HCT116 (cell line): Measurements from ENCODE around the gene DAPK1. TPM values are rescaled to one million over a fixed set of nuclear protein-coding genes. Genes with fewer than 3 reads are reported as not detected.

Source experiments
- ATAC-seq: fragments of 200-7000 bp; cut with Tn5 transposase; 2 replicates; pipeline ENCODE4 v1.9.1; 2020; ENCODE audit warnings: mild to moderate bottlenecking, moderate library complexity
- BruUV-seq: library from RNA; stranded (reverse); fragments of 400-500 nt; replicated peaks from 2 replicates; lab custom pipeline; 2021; lab: Mats Ljungman, UMichigan
- CTCF ChIA-PET: fragments of 300-600 bp; sonication (Branson Sonifier 250); formaldehyde crosslinking; loops from one replicate; lab custom pipeline; 2021; ENCODE audit warnings: antibody characterized with exemption; lab: Charles Lee
- POLR2A ChIA-PET: fragments of 300-600, 350-600 bp; sonication (Branson Sonifier 250); formaldehyde crosslinking; loops from one replicate; lab custom pipeline; 2021; ENCODE audit warnings: antibody characterized with exemption; lab: Charles Lee
- RAD21 ChIA-PET, 2 experiments: fragments of 300-600 bp; sonication (Branson Sonifier 250); formaldehyde crosslinking; loops; one replicate each; lab custom pipeline; 2023; ENCODE audit warnings: low total read pairs in 2 of 2; ENCODE audit not compliant: uncharacterized antibody in 2 of 2, unreplicated experiment in 2 of 2, low non-redundant PET in 1 of 2; lab: Charles Lee
- DNase-seq: peaks from one replicate; pipeline ENCODE4 v3.0.0-alpha.2; 2010; ENCODE audit warnings: low read depth, low spot score
- H2AFZ ChIP-seq: fragments of 200-600 bp; shearing (Covaris generic), sonication (generic); 2 replicates; pipeline ENCODE4 v1.6.1; 2017; ENCODE audit warnings: low read depth, mixed run types, mixed read lengths, antibody characterized with exemption, low read length; ENCODE audit not compliant: poor library complexity, severe bottlenecking
- H3K27ac ChIP-seq: 2 replicates; pipeline ENCODE4 v1.5.1; 2012; ENCODE audit warnings: low read depth, low read length
- H3K27me3 ChIP-seq: fragments of 200-600 bp; sonication (generic); 2 replicates; pipeline ENCODE4 v1.6.1; 2016; ENCODE audit warnings: mixed run types, low read length, mixed read lengths; ENCODE audit not compliant: insufficient read depth
- H3K36me3 ChIP-seq, 2 experiments: fragments of 200-500 bp in 1 of 2; fragments of 200-600 bp in 1 of 2; sonication (Bioruptor generic) in 1 of 2; sonication (generic) in 1 of 2; 2 replicates each; pipeline versions ENCODE4 v1.5.1 to v1.6.1; 2014 to 2016; ENCODE audit warnings: low read length in 2 of 2, inconsistent platforms in 1 of 2, mixed read lengths in 1 of 2, mixed run types in 1 of 2; ENCODE audit not compliant: insufficient read depth in 2 of 2, control insufficient read depth in 1 of 2
- H3K4me1 ChIP-seq, 2 experiments: fragments of 200-600 bp in 1 of 2; sonication (generic) in 1 of 2; 2 replicates each; pipeline versions ENCODE4 v1.5.1 to v1.6.1; 2012 to 2017; ENCODE audit warnings: low read length in 2 of 2, inconsistent platforms in 1 of 2, mild to moderate bottlenecking in 1 of 2, mixed read lengths in 1 of 2, mixed run types in 1 of 2, moderate library complexity in 1 of 2; ENCODE audit not compliant: insufficient read depth in 2 of 2, control insufficient read depth in 1 of 2
- H3K4me2 ChIP-seq: fragments of 200-600 bp; sonication (generic); 2 replicates; pipeline ENCODE4 v1.6.1; 2017; ENCODE audit warnings: mixed run types, low read length, mixed read lengths
- H3K4me3 ChIP-seq, 2 experiments: fragments of 200-600 bp in 1 of 2; sonication (generic) in 1 of 2; replicated peaks in 1 of 2; 2 replicates each; pipeline ENCODE4 v1.5.1; 2011 to 2016; ENCODE audit warnings: low read length in 2 of 2, control low read depth in 1 of 2, low read depth in 1 of 2, mild to moderate bottlenecking in 1 of 2, mixed read lengths in 1 of 2, mixed run types in 1 of 2
- H3K79me2 ChIP-seq: fragments of 200-600 bp; sonication (generic); 2 replicates; pipeline ENCODE4 v1.6.1; 2017; ENCODE audit warnings: mild to moderate bottlenecking, mixed run types, low read length, moderate library complexity, mixed read lengths; ENCODE audit not compliant: insufficient read depth
- H3K9ac ChIP-seq: fragments of 200-600 bp; sonication (generic); 2 replicates; pipeline ENCODE4 v1.6.1; 2016; ENCODE audit warnings: low read length, mixed read lengths
- H3K9me2 ChIP-seq: fragments of 200-600 bp; sonication (generic), shearing (Covaris generic); 2 replicates; pipeline ENCODE4 v1.6.1; 2017; ENCODE audit warnings: mixed run types, mild to moderate bottlenecking, moderate library complexity; ENCODE audit not compliant: insufficient read depth
- H3K9me3 ChIP-seq, 2 experiments: fragments of 200-500 bp in 1 of 2; fragments of 200-600 bp in 1 of 2; sonication (Bioruptor generic) in 1 of 2; sonication (generic) in 1 of 2; 2 replicates each; pipeline ENCODE4 v1.6.1; 2014 to 2017; ENCODE audit warnings: low read length in 2 of 2, mixed read lengths in 2 of 2, inconsistent platforms in 1 of 2, low read depth in 1 of 2, mild to moderate bottlenecking in 1 of 2, mixed run types in 1 of 2, moderate library complexity in 1 of 2; ENCODE audit not compliant: control insufficient read depth in 1 of 2, insufficient read depth in 1 of 2
- H4K20me1 ChIP-seq: fragments of 200-600 bp; sonication (generic), shearing (Covaris generic); 2 replicates; pipeline ENCODE4 v1.6.1; 2017; ENCODE audit warnings: mixed run types, mild to moderate bottlenecking, moderate library complexity; ENCODE audit not compliant: insufficient read depth
- CBX3 ChIP-seq: IDR thresholded peaks from 2 replicates; pipeline ENCODE4 v1.6.1; 2012; ENCODE audit warnings: low read depth
- EZH2 ChIP-seq: fragments of 200-600 bp; sonication (generic); IDR thresholded peaks from 2 replicates; pipeline ENCODE4 v1.6.1; 2017; ENCODE audit warnings: antibody characterized with exemption, mixed run types
- POLR2A ChIP-seq: IDR thresholded peaks from 2 replicates; pipeline ENCODE4 v1.7.0; 2011; ENCODE audit warnings: borderline replicate concordance; ENCODE audit not compliant: insufficient read depth, insufficient read length; ENCODE audit errors: extremely low read depth
- SIN3A ChIP-seq: IDR thresholded peaks from 2 replicates; pipeline ENCODE4 v1.6.1; 2012; ENCODE audit warnings: low read depth
- SP1 ChIP-seq: IDR thresholded peaks from 2 replicates; pipeline ENCODE4 v1.6.1; 2012; ENCODE audit warnings: low read depth
- SRF ChIP-seq: IDR thresholded peaks from 2 replicates; pipeline ENCODE4 v1.6.1; 2012; ENCODE audit warnings: low read depth
- TCF7L2 ChIP-seq: IDR thresholded peaks from 2 replicates; pipeline ENCODE4 v1.7.0; 2011; ENCODE audit warnings: borderline replicate concordance, inconsistent platforms; ENCODE audit not compliant: insufficient read depth, insufficient read length; ENCODE audit errors: extremely low read depth
- ZNF274 ChIP-seq: fragments of 200-500 bp; sonication (Bioruptor generic); IDR thresholded peaks from 2 replicates; pipeline ENCODE4 v1.6.1; 2014; ENCODE audit warnings: mild to moderate bottlenecking, low read depth, low read length, inconsistent platforms
- intact Hi-C: fragments of 100-400 bp; cut with micrococcal nuclease; formaldehyde crosslinking; loops from 2 replicates; pipeline ENCODE4 v1.10.0; 2022
- total RNA-seq: library from RNA; stranded (reverse); gene quantifications from one replicate; pipeline ENCODE4 v1.2.1, GENCODE V29; 2021; ENCODE audit not compliant: unreplicated experiment
- TF ChIP-seq, protein P1 (sequence below): IDR thresholded peaks from 2 replicates; pipeline ENCODE4 v1.6.1; 2012; ENCODE audit warnings: low read depth
- TF ChIP-seq, protein P2 (sequence below): IDR thresholded peaks from 2 replicates; pipeline ENCODE4 v1.6.1; 2011; ENCODE audit warnings: mild to moderate bottlenecking, low read length, moderate library complexity; ENCODE audit not compliant: insufficient replicate concordance; ENCODE audit errors: extremely low read depth

Gene DAPK1
- total RNA-seq, 1 experiment from 2014 or later, result 5.6 TPM

DNA sequence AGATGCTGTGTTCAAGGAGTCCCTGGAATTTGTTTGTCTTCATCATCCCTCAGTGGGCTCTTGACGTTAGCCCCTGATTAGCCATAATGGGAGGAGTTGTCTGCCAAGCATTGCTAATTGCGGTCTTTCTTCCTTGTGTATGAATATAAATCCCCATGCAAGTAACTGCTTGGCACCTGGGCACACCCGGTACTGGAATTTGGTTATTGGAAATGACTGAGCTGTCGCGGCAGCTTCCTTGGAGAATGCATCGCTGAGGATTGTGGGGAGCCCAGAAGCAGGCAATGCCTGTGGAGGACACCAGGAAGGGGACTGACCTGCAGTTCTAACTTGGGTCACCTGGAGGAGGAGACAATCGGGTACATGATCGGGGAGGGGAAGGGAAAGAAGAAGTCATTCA, 174.9 kb downstream of the DAPK1 start:
- H3K9me3 ChIP-seq, result no peaks in the 10 kb centered on the region
- TF ChIP-seq, protein P1, sequence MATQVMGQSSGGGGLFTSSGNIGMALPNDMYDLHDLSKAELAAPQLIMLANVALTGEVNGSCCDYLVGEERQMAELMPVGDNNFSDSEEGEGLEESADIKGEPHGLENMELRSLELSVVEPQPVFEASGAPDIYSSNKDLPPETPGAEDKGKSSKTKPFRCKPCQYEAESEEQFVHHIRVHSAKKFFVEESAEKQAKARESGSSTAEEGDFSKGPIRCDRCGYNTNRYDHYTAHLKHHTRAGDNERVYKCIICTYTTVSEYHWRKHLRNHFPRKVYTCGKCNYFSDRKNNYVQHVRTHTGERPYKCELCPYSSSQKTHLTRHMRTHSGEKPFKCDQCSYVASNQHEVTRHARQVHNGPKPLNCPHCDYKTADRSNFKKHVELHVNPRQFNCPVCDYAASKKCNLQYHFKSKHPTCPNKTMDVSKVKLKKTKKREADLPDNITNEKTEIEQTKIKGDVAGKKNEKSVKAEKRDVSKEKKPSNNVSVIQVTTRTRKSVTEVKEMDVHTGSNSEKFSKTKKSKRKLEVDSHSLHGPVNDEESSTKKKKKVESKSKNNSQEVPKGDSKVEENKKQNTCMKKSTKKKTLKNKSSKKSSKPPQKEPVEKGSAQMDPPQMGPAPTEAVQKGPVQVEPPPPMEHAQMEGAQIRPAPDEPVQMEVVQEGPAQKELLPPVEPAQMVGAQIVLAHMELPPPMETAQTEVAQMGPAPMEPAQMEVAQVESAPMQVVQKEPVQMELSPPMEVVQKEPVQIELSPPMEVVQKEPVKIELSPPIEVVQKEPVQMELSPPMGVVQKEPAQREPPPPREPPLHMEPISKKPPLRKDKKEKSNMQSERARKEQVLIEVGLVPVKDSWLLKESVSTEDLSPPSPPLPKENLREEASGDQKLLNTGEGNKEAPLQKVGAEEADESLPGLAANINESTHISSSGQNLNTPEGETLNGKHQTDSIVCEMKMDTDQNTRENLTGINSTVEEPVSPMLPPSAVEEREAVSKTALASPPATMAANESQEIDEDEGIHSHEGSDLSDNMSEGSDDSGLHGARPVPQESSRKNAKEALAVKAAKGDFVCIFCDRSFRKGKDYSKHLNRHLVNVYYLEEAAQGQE, result no peak
- TF ChIP-seq TCF7L2 (no peak), POLR2A (no peak)
- no peak overlapping the region for H3K9ac ChIP-seq
- BruUV-seq, result no TSS peak
- DNase-seq (no peak), ATAC-seq (no peak)
- H3K36me3 ChIP-seq, result no peaks in the 10 kb centered on the region
- ChIA-PET CTCF (no interaction called here), POLR2A (no interaction called here), RAD21 (no interaction called here)
- no peak overlapping the region for H3K4me2 ChIP-seq
- H3K4me3 ChIP-seq, result no peak overlapping the region
- no peaks in the 10 kb centered on the region for H3K27me3 ChIP-seq
- intact Hi-C loops, result no loop called here
- H3K4me1 ChIP-seq, result no peaks in the 10 kb centered on the region
- H4K20me1 ChIP-seq, result no peaks in the 10 kb centered on the region
- H3K27ac ChIP-seq, result no peak overlapping the region
- H3K9me2 ChIP-seq, result no peaks in the 10 kb centered on the region
- H2AFZ ChIP-seq, result no peak overlapping the region
- no peaks in the 10 kb centered on the region for H3K79me2 ChIP-seq

DNA sequence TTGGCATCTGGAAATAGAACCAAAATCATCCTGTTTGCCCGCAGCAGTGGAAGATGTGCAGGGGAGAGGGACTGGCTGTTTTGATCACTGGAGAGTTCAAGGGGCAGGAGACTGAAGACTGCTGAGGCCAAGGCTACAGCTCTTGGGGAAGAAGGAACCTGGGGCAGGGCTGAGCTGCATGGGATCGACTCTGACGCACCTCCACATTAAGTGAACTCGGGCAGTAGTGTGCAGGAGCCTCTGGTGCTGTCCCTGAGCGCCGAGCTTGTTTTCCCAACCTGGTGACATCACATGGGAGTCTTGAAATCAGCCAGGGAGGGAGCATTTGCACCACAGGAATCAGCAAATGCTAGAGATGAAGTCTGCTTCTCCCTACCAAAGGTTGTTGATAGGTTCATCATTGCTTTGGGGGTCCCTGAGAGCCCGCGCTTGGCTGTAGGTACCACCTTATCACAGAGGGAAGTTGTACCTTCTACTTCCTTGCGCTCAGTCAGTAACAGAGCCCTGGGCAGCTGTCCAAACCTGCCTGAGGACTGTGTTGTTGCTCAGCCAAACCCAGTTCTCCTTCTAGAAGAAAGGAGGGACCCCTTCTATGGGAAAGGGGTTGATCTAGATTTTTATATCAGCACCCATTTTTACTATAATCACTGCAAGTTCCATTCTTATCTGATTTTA, 175.9 kb downstream of the DAPK1 start:
- CTCF ChIA-PET, result interaction anchor here (0.7 kb wide), 1 partner anchor 11 kb away, joined by 3 read pairs; no protein-coding TSS in a partner anchor
- Histone ChIP-seq H3K27me3 (no peaks in the 10 kb centered on the region), H3K79me2 (no peaks in the 10 kb centered on the region), H3K4me3 (no peak overlapping the region), H3K4me2 (no peak overlapping the region), H3K4me1 (no peaks in the 10 kb centered on the region), H3K9ac (no peak overlapping the region), H3K27ac (no peak overlapping the region), H4K20me1 (no peaks in the 10 kb centered on the region), H2AFZ (no peak overlapping the region), H3K36me3 (no peaks in the 10 kb centered on the region), H3K9me3 (no peaks in the 10 kb centered on the region), H3K9me2 (no peaks in the 10 kb centered on the region)
- intact Hi-C loops, result no loop called here
- DNase-seq (no peak), ATAC-seq (no peak)
- BruUV-seq, result no TSS peak
- RAD21 ChIA-PET, result no interaction called here
- POLR2A ChIA-PET, result no interaction called here
- TF ChIP-seq EZH2, result no peak
- TF ChIP-seq SIN3A, result no peak
- TF ChIP-seq ZNF274, result no peak
- TF ChIP-seq CBX3, result no peak
- TF ChIP-seq SP1, result no peak
- TF ChIP-seq, protein P2, sequence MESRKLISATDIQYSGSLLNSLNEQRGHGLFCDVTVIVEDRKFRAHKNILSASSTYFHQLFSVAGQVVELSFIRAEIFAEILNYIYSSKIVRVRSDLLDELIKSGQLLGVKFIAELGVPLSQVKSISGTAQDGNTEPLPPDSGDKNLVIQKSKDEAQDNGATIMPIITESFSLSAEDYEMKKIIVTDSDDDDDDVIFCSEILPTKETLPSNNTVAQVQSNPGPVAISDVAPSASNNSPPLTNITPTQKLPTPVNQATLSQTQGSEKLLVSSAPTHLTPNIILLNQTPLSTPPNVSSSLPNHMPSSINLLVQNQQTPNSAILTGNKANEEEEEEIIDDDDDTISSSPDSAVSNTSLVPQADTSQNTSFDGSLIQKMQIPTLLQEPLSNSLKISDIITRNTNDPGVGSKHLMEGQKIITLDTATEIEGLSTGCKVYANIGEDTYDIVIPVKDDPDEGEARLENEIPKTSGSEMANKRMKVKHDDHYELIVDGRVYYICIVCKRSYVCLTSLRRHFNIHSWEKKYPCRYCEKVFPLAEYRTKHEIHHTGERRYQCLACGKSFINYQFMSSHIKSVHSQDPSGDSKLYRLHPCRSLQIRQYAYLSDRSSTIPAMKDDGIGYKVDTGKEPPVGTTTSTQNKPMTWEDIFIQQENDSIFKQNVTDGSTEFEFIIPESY, result no peak
- TF ChIP-seq SRF, result no peak
